GM19395 (cell line): ENCODE measurements around the gene ATP8A1.
"Not testable (repeated sequence)": the region's sequence is repeated elsewhere in the genome, so short reads cannot be mapped to it uniquely, and the experiment has no call there.

ENCODE experiments used
- ATAC-seq: cut with Tn5 transposase; IDR thresholded peaks from one replicate; pipeline ENCODE4 v1.9.1; 2021; ENCODE audit warnings: mild to moderate bottlenecking, moderate library complexity; ENCODE audit not compliant: unreplicated experiment

The ATP8A1 gene

DNA sequence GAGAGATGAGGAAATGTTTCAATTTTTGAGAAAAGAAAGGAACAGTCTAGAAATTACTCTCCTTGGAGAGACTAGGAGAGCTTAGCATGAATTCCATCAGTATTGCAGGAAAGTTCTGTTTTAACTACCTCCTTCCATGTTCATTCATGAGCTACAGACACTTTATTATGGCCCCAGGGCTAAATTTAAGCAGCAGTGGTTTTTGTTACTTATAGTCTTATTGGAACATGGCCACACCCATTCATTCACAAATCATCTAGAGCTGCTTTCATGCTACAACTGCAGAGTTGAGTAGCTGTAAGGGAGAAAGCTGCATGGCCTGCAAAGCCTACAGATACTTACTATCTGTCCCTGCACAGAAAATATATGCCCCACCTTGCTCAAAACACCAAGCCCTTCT is 178.0 kb downstream of the ATP8A1 start:
- ATAC-seq = no peak

DNA sequence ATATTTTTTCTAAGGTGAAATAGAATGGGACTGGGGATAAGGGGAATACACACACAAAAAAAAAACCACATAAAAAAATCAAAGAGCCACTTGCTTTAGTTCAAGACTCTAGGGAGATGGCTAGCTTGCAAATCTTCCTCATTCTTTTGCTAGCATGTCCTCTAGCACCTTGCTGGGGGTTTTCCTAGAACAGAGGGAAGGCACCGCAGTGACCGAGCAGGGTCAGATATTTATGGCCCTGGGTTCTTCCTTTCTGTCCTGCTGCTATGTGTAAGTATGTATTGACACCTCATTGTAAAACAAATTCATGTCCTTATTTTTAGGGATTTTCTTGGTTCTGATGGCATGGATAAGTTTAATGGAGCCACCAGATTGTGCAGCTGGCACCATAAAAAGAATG is 178.4 kb downstream of the ATP8A1 start:
- ATAC-seq = no peak

DNA sequence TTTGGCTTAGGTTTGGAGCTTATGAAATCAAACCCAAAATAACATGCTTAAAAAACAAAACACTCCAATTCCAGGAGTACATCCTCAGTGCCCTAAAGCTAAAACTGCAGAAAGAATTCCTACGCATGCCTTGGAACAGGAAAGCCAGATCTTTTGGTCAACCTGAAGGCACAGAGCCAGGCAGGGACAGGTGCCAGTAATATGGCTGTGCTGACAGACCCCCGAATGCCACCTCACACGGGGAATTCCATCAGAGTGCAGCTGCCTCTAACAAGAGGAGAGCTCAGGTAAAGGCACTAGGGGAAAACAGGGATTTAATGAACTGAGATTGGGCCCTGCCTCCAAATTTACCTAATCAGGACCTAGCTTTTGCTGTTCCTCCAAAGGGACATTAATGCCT is 182.5 kb downstream of the ATP8A1 start:
- ATAC-seq = no peak

DNA sequence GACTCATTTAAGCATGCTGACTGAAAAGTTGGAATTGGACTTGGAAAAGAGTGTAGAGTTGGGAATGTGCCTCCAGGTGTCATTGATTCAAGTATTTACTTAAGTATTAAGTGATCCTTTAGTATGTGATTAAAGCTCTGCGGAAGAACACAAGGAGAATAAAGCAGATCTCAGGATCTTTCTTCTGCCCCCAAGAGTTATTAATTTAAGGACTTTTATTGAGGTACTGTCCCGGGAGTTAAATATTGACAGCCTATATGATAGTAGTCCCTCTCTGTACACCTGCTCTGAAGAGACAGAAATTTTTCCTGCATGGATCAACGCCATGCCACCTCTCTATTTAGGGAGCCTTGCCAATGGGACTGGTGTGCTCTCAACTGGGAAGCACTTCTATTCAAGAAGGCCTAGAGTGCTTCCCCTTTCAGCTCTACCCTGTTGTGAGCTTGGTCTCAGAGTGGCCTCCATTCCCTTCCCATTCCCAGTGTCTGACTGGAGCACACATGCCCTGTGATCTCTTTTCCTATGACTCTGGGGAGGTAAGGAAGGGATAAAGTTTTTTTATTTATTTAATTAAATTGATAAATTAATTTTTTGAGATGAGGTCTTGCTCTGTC is 183.7 kb downstream of the ATP8A1 start:
- no peak for ATAC-seq

DNA sequence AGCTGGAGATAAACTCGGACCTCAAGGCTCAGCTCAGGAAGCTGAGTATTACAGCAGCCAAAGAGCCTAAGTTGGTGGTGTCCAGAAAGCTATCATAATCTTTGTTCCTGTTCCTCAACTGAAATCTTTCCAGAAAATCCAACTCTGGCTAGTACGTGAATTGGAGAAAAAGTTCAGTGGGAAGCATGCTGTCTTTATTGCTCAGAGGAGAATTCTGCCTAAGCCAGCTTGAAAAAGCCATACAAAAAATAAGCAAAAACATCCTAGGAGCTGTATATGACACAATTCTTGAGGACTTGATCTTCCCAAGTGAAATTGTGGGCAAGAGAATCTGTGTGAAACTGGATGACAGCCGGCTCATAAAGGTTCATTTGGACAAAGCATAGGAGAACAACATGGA is 185.0 kb downstream of the ATP8A1 start:
- ATAC-seq = no peak

DNA sequence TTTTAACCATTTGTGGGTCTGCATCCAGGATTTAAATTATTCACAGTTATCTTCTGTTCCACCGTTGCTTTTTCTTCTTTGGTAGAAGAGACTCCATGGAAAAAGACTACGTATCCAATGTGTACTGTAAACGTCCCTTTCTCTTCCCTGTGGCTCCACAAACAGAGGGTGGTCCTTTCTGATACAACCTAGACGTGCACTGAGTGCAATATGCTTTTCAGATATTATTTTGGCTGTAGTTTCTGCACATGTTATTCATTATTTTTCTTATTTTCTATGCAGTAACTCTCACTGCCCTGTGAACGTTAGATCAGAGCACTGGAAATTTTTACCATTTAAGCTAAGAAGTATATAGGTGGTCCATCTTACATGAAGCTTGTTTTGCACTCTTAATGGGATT is 186.9 kb downstream of the ATP8A1 start:
- no peak for ATAC-seq

DNA sequence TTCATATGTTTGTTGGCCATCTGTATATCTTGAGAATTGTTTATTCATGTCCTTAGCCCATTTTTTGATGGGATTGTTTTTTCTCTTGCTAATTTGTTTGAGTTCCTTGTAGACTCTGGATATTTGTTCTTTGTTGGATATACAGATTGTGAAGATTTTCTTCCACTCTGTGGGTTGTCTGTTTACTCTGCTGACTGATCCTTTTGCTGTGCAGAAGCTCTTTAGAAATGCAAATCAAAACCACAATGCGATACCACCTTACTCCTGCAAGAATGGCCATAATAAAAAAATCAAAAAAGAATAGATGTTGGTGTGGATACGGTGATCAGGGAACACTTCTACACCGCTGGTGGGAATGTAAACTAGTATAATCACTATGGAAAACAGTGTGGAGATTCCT is 189.1 kb downstream of the ATP8A1 start:
- not testable (repeated sequence) for ATAC-seq

DNA sequence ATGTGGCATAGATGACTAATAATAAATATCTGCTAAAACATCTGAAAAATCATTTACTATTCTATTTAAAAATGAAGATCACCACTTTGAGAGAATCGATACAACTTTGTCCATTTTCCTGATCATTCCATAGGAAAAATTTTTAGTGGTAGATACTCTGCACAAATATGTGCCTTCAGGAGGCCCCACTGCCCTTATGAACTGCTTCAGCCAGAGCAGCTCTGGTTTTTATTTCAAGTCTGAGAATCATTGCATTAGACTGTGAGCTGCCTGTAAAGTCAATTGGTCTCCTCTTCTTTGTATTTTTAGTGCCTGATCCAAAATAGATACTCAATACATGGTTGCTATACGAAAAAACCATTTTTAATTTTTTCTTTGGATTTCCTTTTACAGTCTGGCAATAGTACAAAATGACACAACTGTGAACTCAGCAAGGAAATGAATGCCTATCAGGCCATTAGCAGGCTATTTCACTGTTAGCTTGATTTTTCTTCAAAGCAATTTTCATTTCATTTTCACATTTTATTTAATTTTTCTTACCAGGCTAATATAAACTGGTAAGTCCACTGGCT is 190.5 kb downstream of the ATP8A1 start:
- no peak for ATAC-seq

DNA sequence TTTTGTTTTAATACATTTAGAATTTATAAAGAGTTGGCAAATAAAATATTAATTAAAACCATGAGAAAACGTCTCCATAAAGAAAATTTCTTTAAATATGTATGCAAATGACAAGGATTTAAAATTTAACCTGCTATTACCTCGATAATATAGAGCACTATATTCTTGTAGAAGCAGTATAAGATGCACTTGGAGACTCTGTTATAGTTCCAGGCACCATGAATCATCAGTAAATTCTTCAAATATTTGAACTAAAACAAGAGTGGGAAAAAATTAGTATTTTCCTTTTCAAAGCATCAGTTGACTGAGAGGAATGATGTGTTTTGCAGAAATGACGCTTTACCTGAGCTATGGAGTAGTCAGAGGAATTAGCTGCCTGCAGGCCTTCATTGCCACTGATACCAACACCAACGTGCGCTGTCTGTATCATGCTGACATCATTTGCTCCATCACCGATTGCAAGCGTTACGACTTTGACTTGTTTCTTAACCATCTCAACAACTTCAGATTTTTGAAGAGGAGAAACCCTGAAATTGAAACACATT is 192.3 kb downstream of the ATP8A1 start:
- no peak for ATAC-seq

DNA sequence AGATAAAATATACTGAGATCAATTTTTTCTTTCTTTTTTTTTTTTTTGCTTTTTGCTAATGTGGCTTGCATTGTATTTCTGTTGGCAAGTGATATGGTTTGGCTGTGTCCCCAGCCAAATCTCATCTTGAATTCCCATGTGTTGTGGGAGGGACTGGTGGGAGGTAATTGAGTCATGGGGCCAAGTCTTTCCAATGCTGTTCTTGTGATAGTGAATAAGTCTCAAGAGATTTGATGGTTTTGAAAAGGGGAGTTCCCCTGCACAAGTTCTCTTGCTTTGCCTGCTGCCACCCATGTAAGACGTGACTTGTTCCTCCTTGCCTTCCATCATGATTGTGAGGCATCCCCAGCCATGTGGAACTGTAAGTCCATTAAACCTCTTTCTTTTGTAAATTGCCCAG is 195.7 kb downstream of the ATP8A1 start:
- ATAC-seq = not testable (repeated sequence)

DNA sequence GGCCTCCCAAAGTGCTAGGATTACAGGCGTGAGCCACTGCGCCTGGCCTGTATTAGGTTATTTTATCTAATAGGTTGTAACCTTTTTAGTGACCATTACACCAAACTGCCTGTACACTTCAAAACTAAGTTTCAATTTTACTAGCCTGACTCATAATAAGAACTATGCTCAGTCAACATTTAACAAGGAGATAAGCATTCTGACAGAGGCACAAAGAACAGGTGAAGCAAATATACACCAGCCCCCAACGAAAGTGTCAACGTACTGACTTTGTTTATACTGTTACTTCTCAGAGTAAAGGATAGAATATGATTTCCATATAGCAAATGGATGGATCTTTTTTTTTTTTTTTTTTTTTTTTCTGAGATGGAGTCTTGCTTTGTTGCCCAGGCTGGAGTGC is 196.9 kb downstream of the ATP8A1 start:
- ATAC-seq = peak; percentile 99

DNA sequence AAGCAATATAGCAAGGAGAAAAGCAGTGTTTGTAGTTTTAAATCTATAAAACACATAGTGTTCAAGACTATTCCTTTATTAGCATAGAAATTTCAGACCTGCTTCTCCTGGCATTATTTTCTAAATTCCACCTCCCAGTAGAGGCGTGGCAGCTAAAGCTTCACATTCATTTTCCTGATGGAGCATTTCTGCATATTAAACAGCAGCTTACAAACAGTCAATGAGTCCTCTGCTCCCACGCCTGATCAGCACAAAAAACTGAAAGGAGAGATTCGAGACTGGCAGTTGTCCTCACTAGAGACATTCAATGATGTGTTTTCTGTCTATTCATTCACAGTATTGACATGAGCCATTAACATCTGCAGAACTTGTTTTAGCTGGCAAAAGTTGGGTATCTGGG is 198.2 kb downstream of the ATP8A1 start:
- no peak for ATAC-seq

DNA sequence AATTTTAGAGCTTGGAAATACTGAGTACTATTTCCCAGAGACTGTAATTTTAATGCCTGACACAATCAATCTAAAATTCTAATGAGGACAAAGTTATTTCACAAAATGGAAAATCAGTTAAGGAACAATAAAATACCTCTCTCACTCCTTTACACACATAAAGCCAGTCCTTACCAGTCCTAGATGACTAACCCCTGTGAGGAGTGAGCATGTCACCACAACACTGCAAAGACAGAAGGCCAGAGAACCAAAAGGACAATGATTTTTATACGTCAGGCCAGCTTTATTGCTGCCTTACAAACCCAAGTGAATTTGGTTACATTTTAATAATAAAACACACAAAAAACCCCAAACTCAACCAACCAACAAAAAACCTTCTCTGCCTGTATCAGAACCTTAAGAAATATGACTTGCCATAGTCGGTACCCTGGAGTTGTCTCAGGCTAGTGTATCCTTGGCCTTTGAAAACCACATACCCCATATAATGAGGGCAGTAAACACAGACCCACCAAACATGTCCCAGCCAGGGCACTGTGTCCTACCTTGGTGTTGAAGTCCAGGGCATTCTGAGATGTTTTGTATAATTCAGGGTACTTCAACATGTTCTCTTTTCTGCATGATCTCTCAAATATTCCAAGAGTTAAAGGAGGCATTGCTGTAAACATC is 202.0 kb downstream of the ATP8A1 start:
- ATAC-seq = no peak

DNA sequence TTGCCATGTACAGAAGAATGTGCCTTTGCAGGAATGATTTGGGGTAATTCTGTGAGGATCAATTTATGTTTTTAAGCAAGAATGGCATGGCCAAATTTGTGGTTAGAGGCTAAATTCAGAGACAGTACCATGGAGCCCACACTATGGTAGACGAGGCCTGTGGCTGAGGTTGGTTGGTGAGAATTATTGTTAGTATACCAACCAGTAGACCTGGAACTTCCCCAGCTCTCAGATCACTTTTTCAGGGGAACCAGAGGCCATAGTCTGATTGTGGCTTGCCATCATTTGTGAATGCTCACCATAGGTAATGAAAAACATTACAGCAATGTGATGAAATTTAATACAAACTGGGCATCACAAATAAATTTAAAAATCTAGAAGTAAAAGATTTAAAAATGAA is 203.3 kb downstream of the ATP8A1 start:
- peak; percentile 71 for ATAC-seq

DNA sequence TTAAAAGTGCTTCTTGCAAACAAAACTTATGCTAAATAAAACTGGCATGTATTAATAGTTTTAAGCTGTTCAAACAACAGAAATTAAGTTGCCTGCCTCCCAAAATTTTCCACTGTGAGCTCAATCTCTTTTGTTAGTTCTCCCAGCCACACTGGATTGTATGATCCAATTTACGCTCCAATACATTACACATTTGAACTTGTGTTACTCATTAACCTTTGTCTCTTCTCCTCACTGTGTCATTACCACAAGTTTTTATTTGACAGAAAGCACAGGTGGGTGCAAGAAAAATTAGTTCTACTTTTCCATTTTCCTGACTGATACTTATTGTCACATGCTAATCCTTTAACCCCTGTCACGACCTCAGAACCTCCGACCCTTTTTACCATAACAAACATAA is 204.1 kb downstream of the ATP8A1 start:
- peak; percentile 53 for ATAC-seq

DNA sequence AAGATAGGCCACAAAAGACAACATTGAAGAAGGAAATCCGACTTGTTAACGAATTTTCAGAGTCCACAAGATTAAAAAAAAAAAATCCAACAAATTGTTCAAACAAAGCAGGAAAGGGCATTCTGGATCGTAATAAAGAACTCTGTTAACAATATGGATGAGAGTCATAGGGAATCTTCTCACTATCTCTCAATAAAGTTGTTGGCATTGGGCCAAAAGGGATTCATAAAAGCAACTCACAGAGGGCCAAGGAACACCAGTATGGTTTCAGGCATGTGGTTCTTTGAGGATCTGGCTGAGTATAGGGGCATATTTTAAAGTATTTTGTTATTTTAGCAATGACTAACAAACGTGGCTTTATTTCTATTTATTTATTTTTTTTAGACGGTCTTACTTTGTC is 210.1 kb downstream of the ATP8A1 start:
- no peak for ATAC-seq

DNA sequence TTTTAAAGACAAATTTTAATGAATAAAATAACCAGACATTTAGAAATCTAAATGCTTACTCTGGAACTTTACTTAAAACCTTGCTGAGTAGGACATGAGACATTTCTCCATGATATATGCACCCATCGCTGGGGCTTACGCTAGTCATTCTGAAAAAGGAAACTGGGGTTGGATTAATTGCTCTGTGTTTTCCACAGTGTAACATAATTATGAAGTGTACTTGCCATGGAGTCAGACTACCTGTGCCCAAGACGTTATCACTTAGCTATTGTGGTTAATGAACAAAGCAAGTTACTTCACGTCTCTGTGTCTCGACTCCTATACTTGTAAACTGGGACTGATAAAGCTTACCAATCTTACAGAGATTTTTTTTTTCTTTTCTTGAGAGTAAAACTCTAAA is 211.9 kb downstream of the ATP8A1 start:
- ATAC-seq = no peak

DNA sequence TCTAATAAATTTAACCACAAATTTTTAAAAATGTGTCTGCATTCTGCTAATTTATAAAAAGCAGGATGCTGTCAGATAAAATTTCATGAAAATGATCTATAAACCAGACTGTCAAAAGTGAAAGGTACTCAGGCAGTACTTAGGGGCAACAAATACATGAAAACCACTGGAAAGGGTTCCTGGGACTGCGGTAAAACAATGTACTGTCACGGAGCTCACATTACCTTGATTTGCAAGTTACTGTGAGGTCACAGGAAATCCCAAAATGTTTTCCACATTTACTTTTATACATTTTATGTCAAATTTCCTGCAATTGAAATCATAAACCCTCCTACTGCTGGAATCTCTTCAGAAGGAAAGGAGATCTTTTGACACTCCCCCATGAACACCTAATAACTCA is 214.3 kb downstream of the ATP8A1 start:
- ATAC-seq = no peak

DNA sequence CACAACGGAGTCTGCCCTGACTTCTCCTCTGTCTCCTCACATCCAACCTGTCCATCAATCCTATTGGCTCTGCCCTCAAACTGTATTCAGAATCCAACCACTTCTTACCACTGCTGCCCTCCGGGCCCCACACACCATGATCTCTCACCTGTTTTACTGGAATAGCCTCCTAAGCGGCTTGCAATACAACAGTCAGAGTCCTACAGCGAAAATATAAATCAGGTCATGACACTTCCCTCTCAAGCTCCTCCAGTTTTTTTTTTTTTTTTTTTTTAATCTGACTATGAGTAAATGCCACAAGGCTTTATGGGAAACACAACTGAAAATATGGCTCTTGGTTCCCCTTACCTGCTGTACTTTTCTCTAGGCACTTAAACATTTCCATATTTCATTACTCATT is 216.8 kb downstream of the ATP8A1 start:
- ATAC-seq = no peak

DNA sequence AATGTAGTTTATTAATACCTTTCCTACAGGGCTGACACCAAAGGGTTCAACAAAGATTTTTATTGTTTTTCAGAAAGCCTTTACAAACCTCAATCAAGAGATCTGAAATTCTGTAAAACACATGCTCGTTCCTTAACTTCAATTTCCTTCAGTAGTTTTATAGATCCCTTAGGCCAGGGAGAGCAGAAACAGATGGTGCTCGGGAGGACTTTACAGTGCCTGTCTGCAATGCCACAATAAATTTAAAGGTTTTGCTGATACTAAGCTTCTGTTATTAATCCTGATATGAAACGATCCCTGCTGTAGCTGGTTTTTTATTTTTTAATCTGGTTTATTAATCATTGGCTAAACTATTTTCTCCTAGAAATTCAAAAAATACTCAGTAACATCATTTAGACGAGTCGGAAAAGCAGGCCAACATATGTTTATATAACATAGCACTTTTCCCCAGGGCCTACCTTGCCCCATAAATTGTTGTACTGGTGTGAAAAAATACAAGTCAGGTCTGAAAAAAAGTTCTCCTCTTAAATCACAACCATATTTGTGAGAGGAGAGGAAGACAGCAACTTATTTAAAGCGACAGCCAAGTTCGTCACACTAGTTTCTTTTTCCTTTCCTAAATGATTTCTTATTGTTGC is 219.9 kb downstream of the ATP8A1 start:
- ATAC-seq = no peak

DNA sequence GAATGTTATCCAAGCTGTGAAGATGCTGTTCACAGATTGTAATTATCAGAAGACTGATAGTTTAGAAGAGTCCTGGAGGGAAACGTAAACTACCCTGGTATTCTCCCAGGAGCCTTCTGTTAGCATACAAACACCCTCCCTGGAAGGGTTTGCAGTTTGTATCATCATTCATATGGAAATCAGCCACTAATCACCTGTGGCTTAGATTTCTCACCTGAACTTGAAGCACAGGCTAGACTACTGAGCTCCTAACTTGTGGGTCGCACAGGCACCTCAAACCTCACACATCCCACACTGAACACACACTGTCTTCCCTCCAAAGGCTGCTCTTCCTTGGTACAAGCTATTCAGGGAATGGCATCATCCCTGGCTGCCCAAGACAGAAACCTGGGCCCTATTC is 228.9 kb downstream of the ATP8A1 start:
- no peak for ATAC-seq
